K562 (cell line): ENCODE results near the gene CCT5. TPM values are rescaled to one million over a fixed set of nuclear protein-coding genes. Genes with fewer than 3 reads are reported as not detected.

Experiments used
- ASH1L ChIP-seq: fragments of 450-650 bp; IDR thresholded peaks from 2 replicates; pipeline ENCODE4 v1.6.1; 2018; ENCODE audit warnings: borderline replicate concordance, mild to moderate bottlenecking, low read depth; ENCODE audit not compliant: partially characterized antibody
- HDGF ChIP-seq: fragments of 450-650 bp; IDR thresholded peaks from 2 replicates; pipeline ENCODE4 v1.6.1; 2016
- ILK ChIP-seq: fragments of 450-650 bp; IDR thresholded peaks from 2 replicates; pipeline ENCODE4 v1.6.1; 2016; ENCODE audit warnings: missing genetic modification characterization, low read depth, mild to moderate bottlenecking, missing compliant biosample characterization, moderate library complexity, borderline replicate concordance
- JUNB ChIP-seq: fragments of 450-650 bp; formaldehyde crosslinking; conservative IDR thresholded peaks from 2 replicates; pipeline ENCODE4 v1.4.0; 2020; ENCODE audit warnings: mild to moderate bottlenecking
- MBD2 ChIP-seq: sonication (generic); IDR thresholded peaks from 2 replicates; pipeline ENCODE4 v1.6.1; 2016; ENCODE audit warnings: low read depth, borderline replicate concordance
- MTA1 ChIP-seq: fragments of 450-650 bp; IDR thresholded peaks from 2 replicates; pipeline ENCODE4 v1.6.1; 2017; ENCODE audit warnings: borderline replicate concordance
- PCBP2 ChIP-seq: fragments of 200-400 bp; formaldehyde crosslinking; IDR thresholded peaks from 2 replicates; pipeline ENCODE4 v1.6.1; 2018; ENCODE audit warnings: low read length, low read depth, mild to moderate bottlenecking, moderate library complexity; ENCODE audit not compliant: poor library complexity, severe bottlenecking
- PHF8 ChIP-seq: fragments of 200-600 bp; sonication (generic); IDR thresholded peaks from 2 replicates; pipeline ENCODE4 v1.6.1; 2012; ENCODE audit warnings: mixed run types, mild to moderate bottlenecking, inconsistent platforms, low read length, moderate library complexity, borderline replicate concordance
- PREB ChIP-seq: sonication (generic); formaldehyde crosslinking; IDR thresholded peaks from 2 replicates; pipeline ENCODE4 v1.8.1; 2023; ENCODE audit warnings: mild to moderate bottlenecking, missing genetic modification reagents
- RAD21 ChIP-seq, 2 experiments: fragments of 250-450 bp in 1 of 2; fragments of 450-650 bp in 1 of 2; sonication (Bioruptor Pico) in 1 of 2; formaldehyde crosslinking in 1 of 2; IDR thresholded peaks in 1 of 2; conservative IDR thresholded peaks in 1 of 2; 2 replicates each; pipeline versions ENCODE4 v1.4.0 to v1.8.0; 2020 to 2022; ENCODE audit warnings: mild to moderate bottlenecking in 2 of 2, moderate library complexity in 1 of 2
- RBBP5 ChIP-seq: fragments of 200-600 bp; sonication (generic); IDR thresholded peaks from 2 replicates; pipeline ENCODE4 v1.6.1; 2012; ENCODE audit warnings: borderline replicate concordance, mild to moderate bottlenecking, low read length, control low read depth, inconsistent platforms; ENCODE audit not compliant: insufficient read depth, poor library complexity, severe bottlenecking
- RCOR1 ChIP-seq, 2 experiments: IDR thresholded peaks; 2 replicates each; pipeline ENCODE4 v1.6.1; 2012; ENCODE audit warnings: low read depth in 2 of 2, low read length in 2 of 2, borderline replicate concordance in 1 of 2, improper control_type of control experiment in 1 of 2
- SPI1 ChIP-seq: IDR thresholded peaks from 2 replicates; pipeline ENCODE4 v1.6.1; 2011; ENCODE audit warnings: low read depth, low read length, control low read depth, borderline replicate concordance
- TBL1XR1 ChIP-seq, 2 experiments: IDR thresholded peaks; 2 replicates each; pipeline ENCODE4 v1.6.1; 2012; ENCODE audit warnings: improper control_type of control experiment in 2 of 2, low read length in 2 of 2, mild to moderate bottlenecking in 1 of 2
- TSC22D4 ChIP-seq: fragments of 450-650 bp; IDR thresholded peaks from 2 replicates; pipeline ENCODE4 v1.6.1; 2016; ENCODE audit warnings: missing genetic modification characterization, missing biosample characterization, control low read depth
- USF2 ChIP-seq: sonication (generic); formaldehyde crosslinking; IDR thresholded peaks from 2 replicates; pipeline ENCODE4 v1.5.0; 2020; ENCODE audit warnings: missing genetic modification reagents
- ZBTB12 ChIP-seq: fragments of 250-450 bp; sonication (Bioruptor Pico); IDR thresholded peaks from 2 replicates; pipeline ENCODE4 v1.4.0; 2020
- ZBTB7A ChIP-seq: IDR thresholded peaks from 2 replicates; pipeline ENCODE4 v1.6.1; 2011; ENCODE audit warnings: low read depth, mild to moderate bottlenecking, low read length, moderate library complexity, borderline replicate concordance; ENCODE audit not compliant: control insufficient read depth
- ZHX1 ChIP-seq: fragments of 150-350 bp; conservative IDR thresholded peaks from 2 replicates; pipeline ENCODE4 v1.6.1; 2014; ENCODE audit warnings: low read length
- ZNF436 ChIP-seq: fragments of 250-450, 450-650 bp; sonication (Bioruptor Pico); formaldehyde crosslinking; IDR thresholded peaks from 2 replicates; pipeline ENCODE4 v1.7.0; 2020; ENCODE audit warnings: mild to moderate bottlenecking
- ZNF583 ChIP-seq: fragments of 250-450 bp; sonication (Bioruptor Pico); IDR thresholded peaks from 2 replicates; pipeline ENCODE4 v1.4.0; 2020
- ZNF785 ChIP-seq: fragments of 250-450 bp; sonication (Bioruptor Pico); IDR thresholded peaks from 2 replicates; pipeline ENCODE4 v1.4.0; 2020; ENCODE audit warnings: mild to moderate bottlenecking
- polyA plus RNA-seq, 8 experiments: library from polyadenylated mRNA; depleted of rRNA in 4 of 8; stranded (reverse) in 5 of 8; unstranded in 3 of 8; fragments of >200 nt; fragmentation: Nextera tagmentation in 2 of 8; fragmentation: Illumina TruSeq in 1 of 8; extraction: Ambion mirVana in 2 of 8; extraction: Trizol in 1 of 8; gene quantifications; 2 replicates each; pipeline versions ENCODE4 v1.2.1 to v1.2.3, GENCODE V29; 2011 to 2014; ENCODE audit warnings: inconsistent platforms in 1 of 8, missing spikeins in 1 of 8
- total RNA-seq, 7 experiments: library from RNA; depleted of rRNA in 6 of 7; stranded (reverse); fragments of >200 nt in 6 of 7; fragmentation: Illumina TruSeq in 2 of 7; extraction: Trizol in 2 of 7; gene quantifications; 2 replicates each; pipeline versions ENCODE4 v1.2.1 to v1.2.3, GENCODE V29; 2011 to 2021; ENCODE audit warnings: low replicate concordance in 1 of 7

Gene CCT5
- total and polyA plus RNA-seq, 9 of the 15 experiments (the other 6 are each of a cell fraction or from before 2014, with no cell fraction given) = 782 to 1,606 (median 1,153) TPM

GRCh38 chr5:10249948-10250805 lies at the start of gene CCT5 (continued):
- TF ChIP-seq PREB (CRISPR knock-in tag) (no peak), ZNF436 (CRISPR knock-in tag) (no peak), HDGF (no peak), PCBP2 (no peak), USF2 (CRISPR knock-in tag) (no peak), TBL1XR1 (IDR thresholded peaks at IDR 0.05; ENCODE audit: low read length in 2 of 2) (no peak), TSC22D4 (tag) (no peak), ASH1L (peak; percentile 88), RBBP5 (peak; percentile 93), MTA1 (no peak), ZNF583 (CRISPR knock-in tag) (no peak), SPI1 (peak; percentile 99), ZHX1 (no peak), MBD2 (peak; percentile 95), ZNF785 (CRISPR knock-in tag) (no peak), RCOR1 (IDR thresholded peaks at IDR 0.05; ENCODE audit: borderline replicate concordance in 1 of 2, low read depth in 2 of 2, low read length in 2 of 2) (no peak), PHF8 (peak; percentile 86), ILK (tag) (no peak), ZBTB12 (CRISPR knock-in tag) (no peak), JUNB (CRISPR knock-in tag) (no peak), ZBTB7A (peak; percentile 68), RAD21 (CRISPR knock-in tag; conservative IDR thresholded peaks at IDR 0.05 in 1 of 2, IDR thresholded peaks at IDR 0.05 in 1 of 2) (0 out of 4 replicates have a peak, but pooled peaks of 1 of the 2 experiments have one; percentile 9)
